OCI-M1 (cell line): ENCODE data around the gene ATP4B.

Experiments used
- DNase-seq: peaks from one replicate; lab custom pipeline; 2025; lab: John Stamatoyannopoulos, UW

ATP4B gene

GRCh38 chr13:113657851-113658741 is at the start of gene ATP4B:
TSS of gene ATP4B (minus strand) at chr13:113658198. CDS start at chr13:113658144, 54 bp downstream.
- no peak for DNase-seq

- no peak for DNase-seq
Observed at GRCh38 chr13:113672002-113672651, 14.1 kb upstream of the ATP4B start.

- no peak for DNase-seq
Observed at GRCh38 chr13:113671066-113672001, 13.3 kb upstream of the ATP4B start.

GRCh38 chr13:113670541-113670940 is 12.5 kb upstream of the ATP4B start:
- DNase-seq: no peak

- no peak for DNase-seq
Observed at GRCh38 chr13:113669755-113670341, 11.8 kb upstream of the ATP4B start.

GRCh38 chr13:113669231-113669754 is 11.3 kb upstream of the ATP4B start:
- no peak for DNase-seq

- DNase-seq: no peak
Observed at GRCh38 chr13:113668491-113668971, 10.5 kb upstream of the ATP4B start.

GRCh38 chr13:113667771-113668490 is 9.9 kb upstream of the ATP4B start:
- DNase-seq: no peak

- DNase-seq: no peak
Observed at GRCh38 chr13:113666951-113667701, 9.1 kb upstream of the ATP4B start, which contains the start of gene GRK1. TSS of gene GRK1 (plus strand) at chr13:113667219. CDS start at chr13:113667387, 168 bp downstream.

GRCh38 chr13:113666329-113666670 is 8.3 kb upstream of the ATP4B start:
- no peak for DNase-seq

- no peak for DNase-seq
Observed at GRCh38 chr13:113665597-113666328, 7.8 kb upstream of the ATP4B start.

- no peak for DNase-seq
Observed at GRCh38 chr13:113664751-113665596, 7.0 kb upstream of the ATP4B start.

- DNase-seq: no peak
Observed at GRCh38 chr13:113663934-113664333, 5.9 kb upstream of the ATP4B start.

- DNase-seq: no peak
Observed at GRCh38 chr13:113661509-113661908, 3.5 kb upstream of the ATP4B start.

- no peak for DNase-seq
Observed at GRCh38 chr13:113660066-113660465, 2.1 kb upstream of the ATP4B start.

GRCh38 chr13:113659337-113659736 is 1.3 kb upstream of the ATP4B start:
- no peak for DNase-seq

- DNase-seq: no peak
Observed at GRCh38 chr13:113658836-113659235, 838 bp upstream of the ATP4B start.
